Measurements from ENCODE around the gene YES1. TPM values are rescaled to one million over a fixed set of nuclear protein-coding genes. Genes with fewer than 3 reads are reported as not detected.

Gene YES1
- polyA plus RNA-seq, 1 donor (not counting 4 experiments of a cell fraction or from before 2014, with no cell fraction given), result 22.9 TPM

DNA sequence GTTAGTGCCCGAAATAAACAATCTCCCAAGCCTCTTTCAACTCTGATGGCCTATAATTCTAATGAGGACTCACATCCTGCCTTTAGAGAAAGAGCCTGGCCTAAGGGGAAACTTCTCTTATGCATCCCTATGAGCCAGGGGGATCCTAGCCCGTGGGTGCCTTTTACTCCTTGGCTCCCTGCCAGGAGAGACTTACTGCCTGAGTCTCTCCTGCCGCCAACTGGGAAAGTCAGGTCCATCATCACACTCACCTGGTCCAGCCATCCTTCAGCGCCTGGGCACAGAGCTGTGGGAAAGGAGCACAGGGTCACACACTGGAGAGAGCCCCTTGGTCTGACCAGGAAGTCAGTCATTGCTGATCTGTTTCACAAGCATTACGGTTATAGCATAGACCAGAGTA is 123.7 kb downstream of the YES1 start:
- Histone ChIP-seq H3K4me1 (ENCODE audit: control insufficient read depth, extremely low read depth, insufficient read depth, low read length) (no peaks in the 10 kb centered on the region), H2AFZ (ENCODE audit: control insufficient read depth, low read length) (no peak overlapping the region), H3K9me3 (ENCODE audit: control insufficient read depth, low read depth, low read length) (no peaks in the 10 kb centered on the region), H3K27ac (ENCODE audit: control insufficient read depth, insufficient read depth, low read length) (no peak overlapping the region), H3K36me3 (ENCODE audit: control insufficient read depth in 2 of 2, extremely low read depth in 1 of 2, insufficient read depth in 2 of 2, low read length in 2 of 2) (peaks cover 16 to 24% of the 10 kb centered on the region in 2 experiments), H3K9ac (ENCODE audit: control insufficient read depth, extremely low read depth, insufficient read depth, low read length) (no peak overlapping the region), H3K4me3 (ENCODE audit: control insufficient read depth in 2 of 3, extremely low read depth in 1 of 3, insufficient read depth in 2 of 3, low read depth in 1 of 3, low read length in 3 of 3) (no peak overlapping the region), H3K79me2 (ENCODE audit: control insufficient read depth, insufficient read depth, low read length) (no peaks in the 10 kb centered on the region), H3K4me2 (ENCODE audit: control insufficient read depth, extremely low read depth, insufficient read depth, low read depth, low read length) (no peak overlapping the region), H3K9me1 (ENCODE audit: control insufficient read depth, extremely low read depth, insufficient read depth, low read length) (no peaks in the 10 kb centered on the region), H3K27me3 (ENCODE audit: control insufficient read depth, extremely low read depth, insufficient read depth, low read length) (no peaks in the 10 kb centered on the region), H4K20me1 (ENCODE audit: control insufficient read depth, extremely low read depth, insufficient read depth, low read length) (no peaks in the 10 kb centered on the region)
- no peak for FAIRE-seq
- DNase-seq (ENCODE audit: low read depth, low spot score), result no peak
- dilution Hi-C loops (cut with MboI; ENCODE audit: extremely low pct_ligation_motif_present, low sequenced_read_pairs), result no loop called here
- TF ChIP-seq EZH2 (IDR thresholded peaks at IDR 0.05; ENCODE audit: low read length), result no peak
- TF ChIP-seq, protein P1, sequence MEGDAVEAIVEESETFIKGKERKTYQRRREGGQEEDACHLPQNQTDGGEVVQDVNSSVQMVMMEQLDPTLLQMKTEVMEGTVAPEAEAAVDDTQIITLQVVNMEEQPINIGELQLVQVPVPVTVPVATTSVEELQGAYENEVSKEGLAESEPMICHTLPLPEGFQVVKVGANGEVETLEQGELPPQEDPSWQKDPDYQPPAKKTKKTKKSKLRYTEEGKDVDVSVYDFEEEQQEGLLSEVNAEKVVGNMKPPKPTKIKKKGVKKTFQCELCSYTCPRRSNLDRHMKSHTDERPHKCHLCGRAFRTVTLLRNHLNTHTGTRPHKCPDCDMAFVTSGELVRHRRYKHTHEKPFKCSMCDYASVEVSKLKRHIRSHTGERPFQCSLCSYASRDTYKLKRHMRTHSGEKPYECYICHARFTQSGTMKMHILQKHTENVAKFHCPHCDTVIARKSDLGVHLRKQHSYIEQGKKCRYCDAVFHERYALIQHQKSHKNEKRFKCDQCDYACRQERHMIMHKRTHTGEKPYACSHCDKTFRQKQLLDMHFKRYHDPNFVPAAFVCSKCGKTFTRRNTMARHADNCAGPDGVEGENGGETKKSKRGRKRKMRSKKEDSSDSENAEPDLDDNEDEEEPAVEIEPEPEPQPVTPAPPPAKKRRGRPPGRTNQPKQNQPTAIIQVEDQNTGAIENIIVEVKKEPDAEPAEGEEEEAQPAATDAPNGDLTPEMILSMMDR (optimal IDR thresholded peaks at IDR 0.05 in 1 of 3, IDR thresholded peaks at IDR 0.05 in 1 of 3, conservative IDR thresholded peaks at IDR 0.05 in 1 of 3; ENCODE audit: extremely low read depth in 1 of 3, insufficient read depth in 2 of 3, low read length in 3 of 3), result no peak

- dilution Hi-C loops (cut with MboI; ENCODE audit: extremely low pct_ligation_motif_present, low sequenced_read_pairs), result no loop called here
- DNase-seq (ENCODE audit: low read depth, low spot score) (no peak), FAIRE-seq (no peak)
- H3K27ac ChIP-seq (ENCODE audit: control insufficient read depth, insufficient read depth, low read length), result no peak overlapping the region
- peaks cover 14 to 28% of the 10 kb centered on the region in 2 experiments for H3K36me3 ChIP-seq (ENCODE audit: control insufficient read depth in 2 of 2, extremely low read depth in 1 of 2, insufficient read depth in 2 of 2, low read length in 2 of 2)
- no peak overlapping the region for H3K4me2 ChIP-seq (ENCODE audit: control insufficient read depth, extremely low read depth, insufficient read depth, low read depth, low read length)
- H3K9me3 ChIP-seq (ENCODE audit: control insufficient read depth, low read depth, low read length), result no peaks in the 10 kb centered on the region
- no peaks in the 10 kb centered on the region for H3K79me2 ChIP-seq (ENCODE audit: control insufficient read depth, insufficient read depth, low read length)
- H4K20me1 ChIP-seq (ENCODE audit: control insufficient read depth, extremely low read depth, insufficient read depth, low read length), result no peaks in the 10 kb centered on the region
- H3K4me3 ChIP-seq (ENCODE audit: control insufficient read depth in 2 of 3, extremely low read depth in 1 of 3, insufficient read depth in 2 of 3, low read depth in 1 of 3, low read length in 3 of 3), result no peak overlapping the region
- TF ChIP-seq EZH2 (IDR thresholded peaks at IDR 0.05; ENCODE audit: low read length), result no peak
- TF ChIP-seq, protein P1 (optimal IDR thresholded peaks at IDR 0.05 in 1 of 3, IDR thresholded peaks at IDR 0.05 in 1 of 3, conservative IDR thresholded peaks at IDR 0.05 in 1 of 3; ENCODE audit: extremely low read depth in 1 of 3, insufficient read depth in 2 of 3, low read length in 3 of 3), result no peak
- no peaks in the 10 kb centered on the region for H3K27me3 ChIP-seq (ENCODE audit: control insufficient read depth, extremely low read depth, insufficient read depth, low read length)
- H3K4me1 ChIP-seq (ENCODE audit: control insufficient read depth, extremely low read depth, insufficient read depth, low read length), result no peaks in the 10 kb centered on the region
- H3K9ac ChIP-seq (ENCODE audit: control insufficient read depth, extremely low read depth, insufficient read depth, low read length), result no peak overlapping the region
- no peaks in the 10 kb centered on the region for H3K9me1 ChIP-seq (ENCODE audit: control insufficient read depth, extremely low read depth, insufficient read depth, low read length)
- no peak overlapping the region for H2AFZ ChIP-seq (ENCODE audit: control insufficient read depth, low read length)
Observed at GRCh38 chr18:686339-687111, 125.5 kb downstream of the YES1 start.

Data from keratinocyte (primary cell).